OCI-LY1 (cell line): Measurements from ENCODE around the gene RPL35.

Experiments
- CTCF ChIP-seq: fragments of 200-600 bp; sonication (generic), shearing (Covaris generic); IDR thresholded peaks from 2 replicates; pipeline ENCODE4 v1.5.1; 2017; ENCODE audit warnings: mild to moderate bottlenecking, antibody characterized with exemption, low read length, moderate library complexity, mixed read lengths
- EZH2 ChIP-seq: fragments of 200-600 bp; sonication (generic), shearing (Covaris generic); IDR thresholded peaks from 2 replicates; pipeline ENCODE4 v1.8.0; 2017; ENCODE audit warnings: borderline replicate concordance, mixed run types, mild to moderate bottlenecking, antibody characterized with exemption, low read length, moderate library complexity, mixed read lengths

DNA sequence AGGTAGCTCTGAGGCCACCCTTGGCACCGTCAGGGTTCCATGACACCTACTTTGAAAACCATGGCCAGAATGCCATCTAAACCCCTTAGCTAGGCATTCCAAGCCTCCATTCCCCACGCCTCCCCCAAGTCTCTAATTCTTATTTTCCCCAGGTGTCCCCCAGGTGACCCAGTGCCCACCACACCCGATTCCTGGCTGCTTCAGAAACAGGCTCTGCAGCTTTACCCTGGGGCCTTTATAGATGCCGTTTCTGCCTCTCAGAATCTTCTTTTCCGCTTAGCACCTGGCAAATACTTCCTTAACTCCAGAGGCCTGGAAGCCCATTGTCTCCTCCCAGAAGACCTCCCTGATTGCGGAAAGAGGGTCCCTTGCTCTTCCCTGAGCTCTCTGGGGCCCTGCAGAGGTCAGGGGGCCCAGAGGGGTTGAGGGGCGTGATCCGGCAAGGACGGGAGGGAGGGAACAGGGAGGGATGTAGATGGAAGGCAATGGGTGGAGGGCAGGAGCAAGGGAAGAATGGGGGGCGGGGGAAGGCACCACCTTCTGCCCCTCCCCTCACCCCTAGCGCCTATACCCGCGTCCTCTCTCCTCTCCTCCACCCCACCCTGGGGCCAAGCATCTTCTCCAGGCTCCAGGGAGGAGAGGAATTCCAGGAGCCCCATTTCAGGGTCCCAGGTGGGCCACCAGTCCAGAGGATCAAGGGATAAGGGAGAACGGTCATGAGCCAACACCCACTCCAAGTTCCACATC is 20.5 kb downstream of the RPL35 start:
- TF ChIP-seq CTCF (no peak), EZH2 (no peak)
